HepG2 (cell line): ENCODE data around the gene MIGA2. TPM values are rescaled to one million over a fixed set of nuclear protein-coding genes. Genes with fewer than 3 reads are reported as not detected.

Source experiments
- ATAC-seq: fragments of 200-7000 bp; cut with Tn5 transposase; 3 replicates; pipeline ENCODE4 v1.9.1; 2020; ENCODE audit warnings: mild to moderate bottlenecking, moderate library complexity
- BruUV-seq: library from RNA; stranded (reverse); fragments of 400-500 nt; replicated peaks from 2 replicates; lab custom pipeline; 2021; lab: Mats Ljungman, UMichigan
- CTCF ChIA-PET: fragments of 300-600 bp; formaldehyde crosslinking; extraction: SDS; loops from one replicate; lab custom pipeline; 2021; ENCODE audit warnings: low total read pairs, inconsistent platforms, low intra/inter-chr PET ratio; lab: Yijun Ruan, JAX
- POLR2A ChIA-PET: fragments of 350-600 bp; sonication (Branson Sonifier 250); formaldehyde crosslinking; loops from one replicate; lab custom pipeline; 2020; ENCODE audit warnings: antibody characterized with exemption, inconsistent platforms; lab: Yijun Ruan, JAX
- DNase-seq: peaks from one replicate; pipeline ENCODE4 v3.0.0-alpha.2; 2015; ENCODE audit warnings: low spot score
- FAIRE-seq: peaks from 3 replicates; lab custom pipeline; 2011; peaks lifted over from hg19 to GRCh38; lab: Jason Lieb, UNC
- H2AFZ ChIP-seq: one replicate; pipeline ENCODE4 v1.6.1; 2011; ENCODE audit warnings: low read length, inconsistent platforms
- H3K27ac ChIP-seq: fragments of 300-600 bp; 3 replicates; pipeline ENCODE4 v1.8.0; 2011; ENCODE audit warnings: mixed run types, mild to moderate bottlenecking, mixed read lengths, low read length, inconsistent platforms; ENCODE audit not compliant: insufficient read depth; ENCODE audit errors: extremely low read length
- H3K27me3 ChIP-seq, 2 experiments: fragments of 200-600 bp in 1 of 2; 2 replicates in 1 of 2; 3 replicates in 1 of 2; pipeline versions ENCODE4 v1.6.0 to v1.8.0; 2011; ENCODE audit warnings: low read length in 2 of 2, mild to moderate bottlenecking in 2 of 2, moderate library complexity in 2 of 2, inconsistent platforms in 1 of 2; ENCODE audit not compliant: insufficient read depth in 2 of 2, control insufficient read depth in 1 of 2
- H3K36me3 ChIP-seq, 2 experiments: fragments of 200-600 bp in 1 of 2; replicated peaks in 1 of 2; 2 replicates in 1 of 2; 3 replicates in 1 of 2; pipeline versions ENCODE4 v1.5.1 to v1.8.0; 2011; ENCODE audit warnings: low read length in 2 of 2, inconsistent platforms in 1 of 2; ENCODE audit not compliant: insufficient read depth in 2 of 2, control insufficient read depth in 1 of 2
- H3K4me1 ChIP-seq: 2 replicates; pipeline ENCODE4 v1.5.1; 2012; ENCODE audit warnings: low read length, inconsistent platforms; ENCODE audit not compliant: insufficient read depth
- H3K4me2 ChIP-seq: 2 replicates; pipeline ENCODE4 v1.6.0; 2011; ENCODE audit warnings: low read depth, low read length, inconsistent platforms
- H3K4me3 ChIP-seq, 3 experiments: fragments of 200-600 bp in 1 of 3; sonication (generic), shearing (Covaris generic) in 1 of 3; replicated peaks in 1 of 3; 2 replicates each; pipeline ENCODE4 v1.5.1; 2011 to 2016; ENCODE audit warnings: low read length in 3 of 3, inconsistent platforms in 2 of 3, low read depth in 2 of 3, mild to moderate bottlenecking in 2 of 3, control low read depth in 1 of 3, mixed read lengths in 1 of 3; ENCODE audit not compliant: insufficient read depth in 1 of 3
- H3K79me2 ChIP-seq: one replicate; pipeline ENCODE4 v1.6.1; 2011; ENCODE audit warnings: low read length, inconsistent platforms; ENCODE audit not compliant: insufficient read depth
- H3K9ac ChIP-seq: 2 replicates; pipeline ENCODE4 v1.6.0; 2011; ENCODE audit warnings: mild to moderate bottlenecking, low read depth, low read length, inconsistent platforms; ENCODE audit not compliant: insufficient read depth
- H3K9me3 ChIP-seq: 2 replicates; pipeline ENCODE4 v1.5.1; 2012; ENCODE audit warnings: mild to moderate bottlenecking, low read length
- H4K20me1 ChIP-seq: 2 replicates; pipeline ENCODE4 v1.6.0; 2011; ENCODE audit warnings: inconsistent platforms, mild to moderate bottlenecking, low read length, moderate library complexity; ENCODE audit not compliant: insufficient read depth
- AHR ChIP-seq: IDR thresholded peaks from 2 replicates; pipeline ENCODE4 v1.6.1; 2018; ENCODE audit warnings: missing genetic modification reagents, missing compliant biosample characterization
- FOXO1 ChIP-seq: sonication (generic); formaldehyde crosslinking; IDR thresholded peaks from 2 replicates; pipeline ENCODE4 v1.4.0; 2020; ENCODE audit warnings: missing genetic modification reagents
- MBD4 ChIP-seq: IDR thresholded peaks from 2 replicates; pipeline ENCODE4 v1.6.1; 2012; ENCODE audit warnings: low read length, inconsistent platforms, borderline replicate concordance
- MYC ChIP-seq: sonication (generic); formaldehyde crosslinking; IDR thresholded peaks from 2 replicates; pipeline ENCODE4 v1.9.0; 2021; ENCODE audit warnings: missing genetic modification reagents, borderline replicate concordance
- PRDM15 ChIP-seq: sonication (generic); formaldehyde crosslinking; IDR thresholded peaks from 2 replicates; pipeline ENCODE4 v1.4.0; 2020; ENCODE audit warnings: missing genetic modification reagents
- RAD21 ChIP-seq: fragments of 450-650 bp; formaldehyde crosslinking; IDR thresholded peaks from 2 replicates; pipeline ENCODE4 v1.5.0; 2020; ENCODE audit warnings: mild to moderate bottlenecking
- TCF7L2 ChIP-seq: IDR thresholded peaks from 2 replicates; pipeline ENCODE4 v1.6.1; 2011; ENCODE audit warnings: mild to moderate bottlenecking, low read depth, low read length, moderate library complexity
- ZNF138 ChIP-seq: sonication (generic); formaldehyde crosslinking; IDR thresholded peaks from 2 replicates; pipeline ENCODE4 v1.5.0; 2020; ENCODE audit warnings: mild to moderate bottlenecking, low read depth, missing genetic modification reagents
- ZNF282 ChIP-seq: fragments of 450-650 bp; IDR thresholded peaks from 2 replicates; pipeline ENCODE4 v1.6.1; 2018; ENCODE audit not compliant: partially characterized antibody
- ZNF337 ChIP-seq: sonication (generic); formaldehyde crosslinking; IDR thresholded peaks from 2 replicates; pipeline ENCODE4 v1.5.1; 2020; ENCODE audit warnings: missing genetic modification reagents, low read depth, mild to moderate bottlenecking, borderline replicate concordance
- ZNF703 ChIP-seq: sonication (generic); formaldehyde crosslinking; IDR thresholded peaks from 2 replicates; pipeline ENCODE4 v1.5.1; 2020; ENCODE audit warnings: missing genetic modification reagents, mild to moderate bottlenecking, moderate library complexity, borderline replicate concordance
- ZNF720 ChIP-seq: sonication (generic); formaldehyde crosslinking; IDR thresholded peaks from 2 replicates; pipeline ENCODE4 v1.4.0; 2020; ENCODE audit warnings: missing genetic modification reagents
- ZSCAN29 ChIP-seq: sonication (generic); formaldehyde crosslinking; conservative IDR thresholded peaks from 2 replicates; pipeline ENCODE4 v1.4.0; 2020; ENCODE audit warnings: mild to moderate bottlenecking, missing genetic modification reagents
- WGBS: methylation state at CpG from one replicate; pipeline ENCODE4 v1.1.6; 2017; ENCODE audit warnings: low lambda C conversion rate; 5-methylcytosine and 5-hydroxymethylcytosine counted together
- in situ Hi-C: cut with HindIII; loops from 2 replicates; pipeline ENCODE4 v1.10.0; 2017; ENCODE audit warnings: low pct_unique_long_range_greater_than_20kb; ENCODE audit not compliant: extremely low pct_ligation_motif_present
- intact Hi-C: fragments of 100-400 bp; cut with micrococcal nuclease; formaldehyde crosslinking; loops from one replicate; pipeline ENCODE4 v1.10.0; 2022; ENCODE audit not compliant: unreplicated experiment
- polyA plus RNA-seq, 8 experiments: library from polyadenylated mRNA; depleted of rRNA in 3 of 8; stranded (reverse) in 7 of 8; unstranded in 1 of 8; fragments of >200 nt; fragmentation: Illumina TruSeq in 4 of 8; extraction: Trizol in 4 of 8; gene quantifications; 2 replicates each; pipeline versions ENCODE4 v1.2.1 to v1.2.3, GENCODE V29; 2011 to 2016; ENCODE audit warnings: low read depth in 4 of 8, missing spikeins in 1 of 8, mixed read lengths in 1 of 8; ENCODE audit not compliant: insufficient read depth in 1 of 8
- total RNA-seq, 5 experiments: library from RNA; depleted of rRNA; stranded (reverse); fragments of >200 nt; fragmentation: Illumina TruSeq; extraction: Trizol; gene quantifications; 2 replicates each; pipeline ENCODE4 v1.2.3, GENCODE V29; 2016; ENCODE audit warnings: low read depth in 1 of 5
- TF ChIP-seq, protein P1 (sequence below): fragments of 450-650 bp; IDR thresholded peaks from 2 replicates; pipeline ENCODE4 v1.6.1; 2016

Gene MIGA2
- total and polyA plus RNA-seq, 2 of the 13 experiments (the other 11 are each of a cell fraction or from before 2014, with no cell fraction given): 10.8 to 17.1 TPM

DNA sequence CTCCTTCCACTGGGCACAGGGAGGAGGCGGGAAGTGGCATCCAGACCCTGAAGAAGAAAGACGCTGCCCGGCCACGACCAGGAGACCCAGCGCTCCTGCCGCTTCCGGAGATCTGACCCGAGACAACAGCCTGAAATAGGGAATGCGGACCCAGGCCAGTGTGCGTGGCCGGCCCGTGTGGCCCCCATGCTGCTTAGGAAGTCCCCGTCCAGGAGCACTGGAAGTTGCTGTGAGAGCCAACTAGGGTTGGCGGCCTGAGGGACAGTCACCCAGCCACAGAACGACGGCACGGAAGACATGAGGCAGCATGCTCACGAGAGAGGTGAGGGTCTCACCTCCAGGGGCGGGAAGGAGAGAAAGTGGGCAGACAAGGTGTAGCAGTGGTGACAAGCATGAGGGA is 25.3 kb upstream of the MIGA2 start:
- ChIA-PET CTCF (no interaction called here), POLR2A (no interaction called here)
- DNase-seq (no peak), ATAC-seq (no peak), FAIRE-seq (no peak)
- no peaks in the 10 kb centered on the region for H4K20me1 ChIP-seq
- H3K9me3 ChIP-seq: no peaks in the 10 kb centered on the region
- no TSS peak for BruUV-seq
- H3K27ac ChIP-seq: no peak overlapping the region
- no peaks in the 10 kb centered on the region for H3K4me1 ChIP-seq
- H3K79me2 ChIP-seq: no peaks in the 10 kb centered on the region
- 99% methylated on average over 11 of the region's 19 CpGs for whole genome bisulfite sequencing
- no peak for TF ChIP-seq ZNF337 (CRISPR knock-in tag)
- TF ChIP-seq MBD4: no peak
- TF ChIP-seq MYC (CRISPR knock-in tag): no peak
- TF ChIP-seq, protein P1, sequence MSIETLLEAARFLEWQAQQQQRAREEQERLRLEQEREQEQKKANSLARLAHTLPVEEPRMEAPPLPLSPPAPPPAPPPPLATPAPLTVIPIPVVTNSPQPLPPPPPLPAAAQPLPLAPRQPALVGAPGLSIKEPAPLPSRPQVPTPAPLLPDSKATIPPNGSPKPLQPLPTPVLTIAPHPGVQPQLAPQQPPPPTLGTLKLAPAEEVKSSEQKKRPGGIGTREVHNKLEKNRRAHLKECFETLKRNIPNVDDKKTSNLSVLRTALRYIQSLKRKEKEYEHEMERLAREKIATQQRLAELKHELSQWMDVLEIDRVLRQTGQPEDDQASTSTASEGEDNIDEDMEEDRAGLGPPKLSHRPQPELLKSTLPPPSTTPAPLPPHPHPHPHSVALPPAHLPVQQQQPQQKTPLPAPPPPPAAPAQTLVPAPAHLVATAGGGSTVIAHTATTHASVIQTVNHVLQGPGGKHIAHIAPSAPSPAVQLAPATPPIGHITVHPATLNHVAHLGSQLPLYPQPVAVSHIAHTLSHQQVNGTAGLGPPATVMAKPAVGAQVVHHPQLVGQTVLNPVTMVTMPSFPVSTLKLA: no peak
- TF ChIP-seq FOXO1 (CRISPR knock-in tag): no peak
- no peak for TF ChIP-seq ZSCAN29 (CRISPR knock-in tag)
- TF ChIP-seq ZNF282: no peak
- no peak for TF ChIP-seq ZNF703 (CRISPR knock-in tag)
- no peak for TF ChIP-seq RAD21 (CRISPR knock-in tag)
- no peak for TF ChIP-seq ZNF720 (CRISPR knock-in tag)
- no peak for TF ChIP-seq ZNF138 (CRISPR knock-in tag)
- TF ChIP-seq AHR: no peak
- no peak for TF ChIP-seq TCF7L2
- TF ChIP-seq PRDM15: no peak
- H3K9ac ChIP-seq: no peak overlapping the region
- intact Hi-C loops: no loop called here
- no peak overlapping the region for H2AFZ ChIP-seq
- no peak overlapping the region for H3K4me3 ChIP-seq
- peaks cover 19 to 37% of the 10 kb centered on the region in 2 experiments; a peak in 4 of 5 replicates for H3K36me3 ChIP-seq
- no peak overlapping the region for H3K4me2 ChIP-seq
- in situ Hi-C loops: no loop called here
- H3K27me3 ChIP-seq: no peaks in the 10 kb centered on the region
